Progenitor cell of endocrine pancreas (in vitro differentiated cells): ENCODE data around the gene CALML6. TPM values are rescaled to one million over a fixed set of nuclear protein-coding genes. Genes with fewer than 3 reads are reported as not detected.

ENCODE experiments used
- DNase-seq: peaks from one replicate; pipeline ENCODE4 v3.0.0; 2021; ENCODE audit warnings: low spot score; ENCODE audit not compliant: unreplicated experiment
- H3K27ac Mint-ChIP-seq: 2 replicates; pipeline ENCODE4 v1.8.0; 2021; ENCODE audit warnings: mild to moderate bottlenecking, moderate library complexity, mixed read lengths
- H3K27me3 Mint-ChIP-seq: 2 replicates; pipeline ENCODE4 v1.8.0; 2021; ENCODE audit warnings: mixed read lengths
- H3K36me3 Mint-ChIP-seq: 2 replicates; pipeline ENCODE4 v1.8.0; 2022; ENCODE audit warnings: mixed read lengths; ENCODE audit not compliant: insufficient read depth
- H3K4me1 Mint-ChIP-seq: 2 replicates; pipeline ENCODE4 v1.8.0; 2021; ENCODE audit warnings: low read depth, mixed read lengths
- H3K4me3 Mint-ChIP-seq: 2 replicates; pipeline ENCODE4 v1.8.0; 2021; ENCODE audit warnings: low read depth, mild to moderate bottlenecking, moderate library complexity, mixed read lengths
- H3K9me3 Mint-ChIP-seq: 2 replicates; pipeline ENCODE4 v1.8.0; 2021; ENCODE audit warnings: low read depth, mixed read lengths
- CTCF ChIP-seq: fragments of 200-600 bp; sonication (generic); IDR thresholded peaks from one replicate; pipeline ENCODE4 v1.5.0; 2021; ENCODE audit warnings: antibody characterized with exemption, mild to moderate bottlenecking; ENCODE audit not compliant: unreplicated experiment
- total RNA-seq: library from RNA; stranded (reverse); gene quantifications from 2 replicates; pipeline ENCODE4 v1.2.1, GENCODE V29; 2021

The CALML6 gene
- total RNA-seq, 1 donor from 2014 or later = 1.1 TPM

- no peak for TF ChIP-seq CTCF
- H3K27me3 Mint-ChIP-seq = peaks cover 23% of the 10 kb centered on the region
- no peaks in the 10 kb centered on the region for H3K36me3 Mint-ChIP-seq
- H3K4me3 Mint-ChIP-seq = peak overlapping the region; percentile 40
- H3K4me1 Mint-ChIP-seq = no peaks in the 10 kb centered on the region
- H3K27ac Mint-ChIP-seq = no peak overlapping the region
- no peaks in the 10 kb centered on the region for H3K9me3 Mint-ChIP-seq
- no peak for DNase-seq
Measured at GRCh38 chr1:1917995-1918900, 3.2 kb downstream of the CALML6 start.

GRCh38 chr1:1918901-1919303, 3.8 kb downstream of the CALML6 start, which contains the start of gene TMEM52:
Gene TMEM52, minus strand, starts transcription at chr1:1919279. Its CDS starts 14 bp downstream, at chr1:1919265.
- no peak for TF ChIP-seq CTCF
- H3K4me3 Mint-ChIP-seq = peak within 1 kb of the TSS; percentile 53
- no peaks in the 10 kb centered on the region for H3K9me3 Mint-ChIP-seq
- H3K27ac Mint-ChIP-seq = no peak within 1 kb of the TSS
- DNase-seq = no peak
- no peaks in the 10 kb centered on the region for H3K4me1 Mint-ChIP-seq
- H3K27me3 Mint-ChIP-seq = peaks cover 19% of the 10 kb centered on the region
- no peaks in the 10 kb centered on the region for H3K36me3 Mint-ChIP-seq

- TF ChIP-seq CTCF = no peak
- DNase-seq = peak; percentile 99
- H3K27me3 Mint-ChIP-seq = peaks cover 18% of the 10 kb centered on the region
- no peak overlapping the region for H3K27ac Mint-ChIP-seq
- H3K36me3 Mint-ChIP-seq = no peaks in the 10 kb centered on the region
- peak overlapping the region; percentile 53 for H3K4me3 Mint-ChIP-seq
- no peaks in the 10 kb centered on the region for H3K9me3 Mint-ChIP-seq
- H3K4me1 Mint-ChIP-seq = no peaks in the 10 kb centered on the region
Measured at GRCh38 chr1:1919304-1920056, 4.4 kb downstream of the CALML6 start.

- H3K36me3 Mint-ChIP-seq = no peaks in the 10 kb centered on the region
- no peak overlapping the region for H3K27ac Mint-ChIP-seq
- no peaks in the 10 kb centered on the region for H3K9me3 Mint-ChIP-seq
- no peak for TF ChIP-seq CTCF
- no peak overlapping the region for H3K4me3 Mint-ChIP-seq
- peaks cover 16% of the 10 kb centered on the region for H3K27me3 Mint-ChIP-seq
- no peaks in the 10 kb centered on the region for H3K4me1 Mint-ChIP-seq
- DNase-seq = no peak
Measured at GRCh38 chr1:1920057-1920607, 5.1 kb downstream of the CALML6 start.
